ENCODE data around the gene NUDT14.

DNA sequence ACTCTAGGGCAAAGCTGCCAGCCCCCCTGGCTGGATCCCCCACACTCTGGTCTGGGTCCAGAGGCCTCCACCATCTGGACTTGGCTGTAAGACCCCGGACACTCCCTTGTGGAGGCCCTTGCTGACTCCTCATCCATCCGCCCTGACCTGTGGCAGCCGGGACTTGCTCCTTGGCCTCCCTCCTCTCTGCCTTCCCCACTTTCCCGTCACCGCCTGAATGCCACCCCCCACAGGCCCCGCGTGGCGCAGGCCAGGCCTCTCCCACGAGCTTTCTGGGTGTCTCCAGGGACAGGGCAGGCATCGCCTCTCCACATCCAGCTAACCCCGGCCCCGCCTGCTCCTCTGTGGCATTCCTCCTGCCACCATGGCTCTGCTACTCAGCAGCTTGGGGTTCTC lies 26.6 kb downstream of the NUDT14 start:
- TF ChIP-seq, protein P1, sequence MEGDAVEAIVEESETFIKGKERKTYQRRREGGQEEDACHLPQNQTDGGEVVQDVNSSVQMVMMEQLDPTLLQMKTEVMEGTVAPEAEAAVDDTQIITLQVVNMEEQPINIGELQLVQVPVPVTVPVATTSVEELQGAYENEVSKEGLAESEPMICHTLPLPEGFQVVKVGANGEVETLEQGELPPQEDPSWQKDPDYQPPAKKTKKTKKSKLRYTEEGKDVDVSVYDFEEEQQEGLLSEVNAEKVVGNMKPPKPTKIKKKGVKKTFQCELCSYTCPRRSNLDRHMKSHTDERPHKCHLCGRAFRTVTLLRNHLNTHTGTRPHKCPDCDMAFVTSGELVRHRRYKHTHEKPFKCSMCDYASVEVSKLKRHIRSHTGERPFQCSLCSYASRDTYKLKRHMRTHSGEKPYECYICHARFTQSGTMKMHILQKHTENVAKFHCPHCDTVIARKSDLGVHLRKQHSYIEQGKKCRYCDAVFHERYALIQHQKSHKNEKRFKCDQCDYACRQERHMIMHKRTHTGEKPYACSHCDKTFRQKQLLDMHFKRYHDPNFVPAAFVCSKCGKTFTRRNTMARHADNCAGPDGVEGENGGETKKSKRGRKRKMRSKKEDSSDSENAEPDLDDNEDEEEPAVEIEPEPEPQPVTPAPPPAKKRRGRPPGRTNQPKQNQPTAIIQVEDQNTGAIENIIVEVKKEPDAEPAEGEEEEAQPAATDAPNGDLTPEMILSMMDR (conservative IDR thresholded peaks at IDR 0.05; ENCODE audit: low read depth, low read length), result no peak
- TF ChIP-seq EZH2 (IDR thresholded peaks at IDR 0.05; ENCODE audit: low read length, unreplicated experiment), result no peak
- no peak for TF ChIP-seq EZH2phosphoT487 (IDR thresholded peaks at IDR 0.05; ENCODE audit: borderline replicate concordance, low read length)

All from PC-3 (cell line).